HepG2 (cell line): ENCODE measurements around the gene PTGIS. TPM values are rescaled to one million over a fixed set of nuclear protein-coding genes. Genes with fewer than 3 reads are reported as not detected.

Experiments used
- ARNTL ChIP-seq: sonication (generic); formaldehyde crosslinking; IDR thresholded peaks from 2 replicates; pipeline ENCODE4 v1.4.0; 2020; ENCODE audit warnings: mild to moderate bottlenecking, missing genetic modification reagents
- JUNB ChIP-seq: sonication (generic); formaldehyde crosslinking; IDR thresholded peaks from 2 replicates; pipeline ENCODE4 v1.8.0; 2022; ENCODE audit warnings: missing genetic modification reagents, mild to moderate bottlenecking, borderline replicate concordance
- RARA ChIP-seq: IDR thresholded peaks from 2 replicates; pipeline ENCODE4 v1.6.1; 2016; ENCODE audit warnings: missing genetic modification reagents, missing compliant biosample characterization
- YEATS2 ChIP-seq: sonication (generic); formaldehyde crosslinking; IDR thresholded peaks from 2 replicates; pipeline ENCODE4 v1.4.0; 2020; ENCODE audit warnings: missing genetic modification reagents, borderline replicate concordance
- ZFAT ChIP-seq: sonication (generic); formaldehyde crosslinking; conservative IDR thresholded peaks from 2 replicates; pipeline ENCODE4 v1.8.1; 2023; ENCODE audit warnings: missing genetic modification reagents, inconsistent platforms
- ZMYM2 ChIP-seq: sonication (generic); formaldehyde crosslinking; IDR thresholded peaks from 2 replicates; pipeline ENCODE4 v1.8.0; 2022; ENCODE audit warnings: mild to moderate bottlenecking, missing genetic modification reagents
- ZNF441 ChIP-seq: sonication (generic); formaldehyde crosslinking; IDR thresholded peaks from 2 replicates; pipeline ENCODE4 v1.7.0; 2021; ENCODE audit warnings: missing genetic modification reagents, borderline replicate concordance
- ZNF510 ChIP-seq: sonication (generic); formaldehyde crosslinking; IDR thresholded peaks from 2 replicates; pipeline ENCODE4 v1.4.0; 2020; ENCODE audit warnings: low read depth, mild to moderate bottlenecking, missing genetic modification reagents
- ZSCAN29 ChIP-seq: sonication (generic); formaldehyde crosslinking; conservative IDR thresholded peaks from 2 replicates; pipeline ENCODE4 v1.4.0; 2020; ENCODE audit warnings: mild to moderate bottlenecking, missing genetic modification reagents
- ZSCAN30 ChIP-seq: sonication (generic); formaldehyde crosslinking; IDR thresholded peaks from 2 replicates; pipeline ENCODE4 v1.5.0; 2020; ENCODE audit warnings: mild to moderate bottlenecking, missing genetic modification reagents
- polyA plus RNA-seq, 8 experiments: library from polyadenylated mRNA; depleted of rRNA in 3 of 8; stranded (reverse) in 7 of 8; unstranded in 1 of 8; fragments of >200 nt; fragmentation: Illumina TruSeq in 4 of 8; extraction: Trizol in 4 of 8; gene quantifications; 2 replicates each; pipeline versions ENCODE4 v1.2.1 to v1.2.3, GENCODE V29; 2011 to 2016; ENCODE audit warnings: low read depth in 4 of 8, missing spikeins in 1 of 8, mixed read lengths in 1 of 8; ENCODE audit not compliant: insufficient read depth in 1 of 8
- total RNA-seq, 5 experiments: library from RNA; depleted of rRNA; stranded (reverse); fragments of >200 nt; fragmentation: Illumina TruSeq; extraction: Trizol; gene quantifications; 2 replicates each; pipeline ENCODE4 v1.2.3, GENCODE V29; 2016; ENCODE audit warnings: low read depth in 1 of 5
- TF ChIP-seq, protein P1 (sequence below): sonication (generic); formaldehyde crosslinking; IDR thresholded peaks from 2 replicates; pipeline ENCODE4 v1.5.0; 2020; ENCODE audit warnings: missing genetic modification reagents
- TF ChIP-seq, protein P2 (sequence below): sonication (generic); formaldehyde crosslinking; IDR thresholded peaks from 2 replicates; pipeline ENCODE4 v1.4.0; 2020; ENCODE audit warnings: missing genetic modification reagents, borderline replicate concordance
- TF ChIP-seq, protein P3 (sequence below): sonication (generic); formaldehyde crosslinking; IDR thresholded peaks from 2 replicates; pipeline ENCODE4 v1.4.0; 2020; ENCODE audit warnings: missing genetic modification reagents
- TF ChIP-seq, protein P4 (sequence below): IDR thresholded peaks from 2 replicates; pipeline ENCODE4 v1.6.1; 2016; ENCODE audit warnings: low read depth, borderline replicate concordance
- TF ChIP-seq, protein P5 (sequence below): sonication (generic); formaldehyde crosslinking; IDR thresholded peaks from 2 replicates; pipeline ENCODE4 v1.8.1; 2023; ENCODE audit warnings: missing genetic modification reagents, inconsistent platforms, borderline replicate concordance
- TF ChIP-seq, protein P6 (sequence below): sonication (generic); formaldehyde crosslinking; IDR thresholded peaks from 2 replicates; pipeline ENCODE4 v1.4.0; 2020; ENCODE audit warnings: missing genetic modification reagents
- TF ChIP-seq, protein P7 (sequence below): sonication (generic); formaldehyde crosslinking; IDR thresholded peaks from 2 replicates; pipeline ENCODE4 v1.5.1; 2020; ENCODE audit warnings: missing genetic modification reagents, mild to moderate bottlenecking, borderline replicate concordance

PTGIS gene
- total and polyA plus RNA-seq, 2 of the 13 experiments (the other 11 are each of a cell fraction or from before 2014, with no cell fraction given): not detected

DNA sequence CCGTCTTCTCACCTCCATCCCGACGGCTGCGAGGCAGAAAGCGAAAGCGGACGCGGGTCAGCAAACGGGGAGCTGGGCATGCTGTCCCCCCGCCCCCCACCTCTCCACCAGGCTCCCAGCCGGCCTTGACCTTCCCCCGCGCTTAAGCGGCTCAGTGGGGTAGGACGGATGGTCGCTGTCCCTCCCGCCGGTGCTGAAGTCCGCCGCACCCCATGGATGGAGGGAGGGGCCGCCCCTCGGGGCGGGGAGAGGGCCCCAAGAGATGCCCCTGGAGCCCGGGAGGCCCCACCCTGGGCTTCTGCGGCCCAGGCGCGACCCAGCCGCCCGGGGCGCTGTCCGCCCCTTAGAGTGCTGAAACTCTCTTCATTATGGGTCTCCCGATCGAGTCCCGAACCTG is 85.3 kb downstream of the PTGIS start, which contains the start of gene KCNB1 (continued):
- TF ChIP-seq ZMYM2 (CRISPR knock-in tag): no peak
- TF ChIP-seq ZSCAN30: peak; percentile 61; the same call in 1 of the 2 replicates
- TF ChIP-seq, protein P1, sequence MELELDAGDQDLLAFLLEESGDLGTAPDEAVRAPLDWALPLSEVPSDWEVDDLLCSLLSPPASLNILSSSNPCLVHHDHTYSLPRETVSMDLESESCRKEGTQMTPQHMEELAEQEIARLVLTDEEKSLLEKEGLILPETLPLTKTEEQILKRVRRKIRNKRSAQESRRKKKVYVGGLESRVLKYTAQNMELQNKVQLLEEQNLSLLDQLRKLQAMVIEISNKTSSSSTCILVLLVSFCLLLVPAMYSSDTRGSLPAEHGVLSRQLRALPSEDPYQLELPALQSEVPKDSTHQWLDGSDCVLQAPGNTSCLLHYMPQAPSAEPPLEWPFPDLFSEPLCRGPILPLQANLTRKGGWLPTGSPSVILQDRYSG: peak; percentile 90
- TF ChIP-seq YEATS2 (CRISPR knock-in tag): 0 out of 2 replicates have a peak, but pooled peaks have one; percentile 61
- TF ChIP-seq, protein P2, sequence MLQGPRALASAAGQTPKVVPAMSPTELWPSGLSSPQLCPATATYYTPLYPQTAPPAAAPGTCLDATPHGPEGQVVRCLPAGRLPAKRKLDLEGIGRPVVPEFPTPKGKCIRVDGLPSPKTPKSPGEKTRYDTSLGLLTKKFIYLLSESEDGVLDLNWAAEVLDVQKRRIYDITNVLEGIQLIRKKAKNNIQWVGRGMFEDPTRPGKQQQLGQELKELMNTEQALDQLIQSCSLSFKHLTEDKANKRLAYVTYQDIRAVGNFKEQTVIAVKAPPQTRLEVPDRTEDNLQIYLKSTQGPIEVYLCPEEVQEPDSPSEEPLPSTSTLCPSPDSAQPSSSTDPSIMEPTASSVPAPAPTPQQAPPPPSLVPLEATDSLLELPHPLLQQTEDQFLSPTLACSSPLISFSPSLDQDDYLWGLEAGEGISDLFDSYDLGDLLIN: peak; percentile 58; the same call in 1 of the 2 replicates
- TF ChIP-seq RARA (CRISPR knock-in tag): peak; percentile 69
- peak; percentile 81; the same call in 1 of the 2 replicates for TF ChIP-seq ZNF441 (CRISPR knock-in tag)
- 0 out of 2 replicates have a peak, but pooled peaks have one; percentile 50 for TF ChIP-seq JUNB (CRISPR knock-in tag)
- TF ChIP-seq, protein P3, sequence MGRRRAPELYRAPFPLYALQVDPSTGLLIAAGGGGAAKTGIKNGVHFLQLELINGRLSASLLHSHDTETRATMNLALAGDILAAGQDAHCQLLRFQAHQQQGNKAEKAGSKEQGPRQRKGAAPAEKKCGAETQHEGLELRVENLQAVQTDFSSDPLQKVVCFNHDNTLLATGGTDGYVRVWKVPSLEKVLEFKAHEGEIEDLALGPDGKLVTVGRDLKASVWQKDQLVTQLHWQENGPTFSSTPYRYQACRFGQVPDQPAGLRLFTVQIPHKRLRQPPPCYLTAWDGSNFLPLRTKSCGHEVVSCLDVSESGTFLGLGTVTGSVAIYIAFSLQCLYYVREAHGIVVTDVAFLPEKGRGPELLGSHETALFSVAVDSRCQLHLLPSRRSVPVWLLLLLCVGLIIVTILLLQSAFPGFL: no peak
- peak; percentile 33; the same call in 1 of the 2 replicates for TF ChIP-seq ARNTL
- TF ChIP-seq, protein P4, sequence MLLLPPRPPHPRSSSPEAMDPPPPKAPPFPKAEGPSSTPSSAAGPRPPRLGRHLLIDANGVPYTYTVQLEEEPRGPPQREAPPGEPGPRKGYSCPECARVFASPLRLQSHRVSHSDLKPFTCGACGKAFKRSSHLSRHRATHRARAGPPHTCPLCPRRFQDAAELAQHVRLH (CRISPR knock-in tag): peak; percentile 59; the same call in 1 of the 2 replicates
- no peak for TF ChIP-seq ZSCAN29
- TF ChIP-seq, protein P5, sequence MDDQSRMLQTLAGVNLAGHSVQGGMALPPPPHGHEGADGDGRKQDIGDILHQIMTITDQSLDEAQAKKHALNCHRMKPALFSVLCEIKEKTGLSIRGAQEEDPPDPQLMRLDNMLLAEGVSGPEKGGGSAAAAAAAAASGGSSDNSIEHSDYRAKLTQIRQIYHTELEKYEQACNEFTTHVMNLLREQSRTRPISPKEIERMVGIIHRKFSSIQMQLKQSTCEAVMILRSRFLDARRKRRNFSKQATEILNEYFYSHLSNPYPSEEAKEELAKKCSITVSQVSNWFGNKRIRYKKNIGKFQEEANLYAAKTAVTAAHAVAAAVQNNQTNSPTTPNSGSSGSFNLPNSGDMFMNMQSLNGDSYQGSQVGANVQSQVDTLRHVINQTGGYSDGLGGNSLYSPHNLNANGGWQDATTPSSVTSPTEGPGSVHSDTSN (CRISPR knock-in tag): peak; percentile 94; the same call in 1 of the 2 replicates
- TF ChIP-seq, protein P6, sequence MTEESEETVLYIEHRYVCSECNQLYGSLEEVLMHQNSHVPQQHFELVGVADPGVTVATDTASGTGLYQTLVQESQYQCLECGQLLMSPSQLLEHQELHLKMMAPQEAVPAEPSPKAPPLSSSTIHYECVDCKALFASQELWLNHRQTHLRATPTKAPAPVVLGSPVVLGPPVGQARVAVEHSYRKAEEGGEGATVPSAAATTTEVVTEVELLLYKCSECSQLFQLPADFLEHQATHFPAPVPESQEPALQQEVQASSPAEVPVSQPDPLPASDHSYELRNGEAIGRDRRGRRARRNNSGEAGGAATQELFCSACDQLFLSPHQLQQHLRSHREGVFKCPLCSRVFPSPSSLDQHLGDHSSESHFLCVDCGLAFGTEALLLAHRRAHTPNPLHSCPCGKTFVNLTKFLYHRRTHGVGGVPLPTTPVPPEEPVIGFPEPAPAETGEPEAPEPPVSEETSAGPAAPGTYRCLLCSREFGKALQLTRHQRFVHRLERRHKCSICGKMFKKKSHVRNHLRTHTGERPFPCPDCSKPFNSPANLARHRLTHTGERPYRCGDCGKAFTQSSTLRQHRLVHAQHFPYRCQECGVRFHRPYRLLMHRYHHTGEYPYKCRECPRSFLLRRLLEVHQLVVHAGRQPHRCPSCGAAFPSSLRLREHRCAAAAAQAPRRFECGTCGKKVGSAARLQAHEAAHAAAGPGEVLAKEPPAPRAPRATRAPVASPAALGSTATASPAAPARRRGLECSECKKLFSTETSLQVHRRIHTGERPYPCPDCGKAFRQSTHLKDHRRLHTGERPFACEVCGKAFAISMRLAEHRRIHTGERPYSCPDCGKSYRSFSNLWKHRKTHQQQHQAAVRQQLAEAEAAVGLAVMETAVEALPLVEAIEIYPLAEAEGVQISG (CRISPR knock-in tag): peak; percentile 71
- peak; percentile 89; the same call in 1 of the 2 replicates for TF ChIP-seq ZFAT (CRISPR knock-in tag)
- no peak for TF ChIP-seq ZNF510 (CRISPR knock-in tag)
- TF ChIP-seq, protein P7, sequence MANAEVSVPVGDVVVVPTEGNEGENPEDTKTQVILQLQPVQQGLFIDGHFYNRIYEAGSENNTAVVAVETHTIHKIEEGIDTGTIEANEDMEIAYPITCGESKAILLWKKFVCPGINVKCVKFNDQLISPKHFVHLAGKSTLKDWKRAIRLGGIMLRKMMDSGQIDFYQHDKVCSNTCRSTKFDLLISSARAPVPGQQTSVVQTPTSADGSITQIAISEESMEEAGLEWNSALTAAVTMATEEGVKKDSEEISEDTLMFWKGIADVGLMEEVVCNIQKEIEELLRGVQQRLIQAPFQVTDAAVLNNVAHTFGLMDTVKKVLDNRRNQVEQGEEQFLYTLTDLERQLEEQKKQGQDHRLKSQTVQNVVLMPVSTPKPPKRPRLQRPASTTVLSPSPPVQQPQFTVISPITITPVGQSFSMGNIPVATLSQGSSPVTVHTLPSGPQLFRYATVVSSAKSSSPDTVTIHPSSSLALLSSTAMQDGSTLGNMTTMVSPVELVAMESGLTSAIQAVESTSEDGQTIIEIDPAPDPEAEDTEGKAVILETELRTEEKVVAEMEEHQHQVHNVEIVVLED (CRISPR knock-in tag): peak; percentile 16; the same call in 1 of the 2 replicates
